ENCODE results near the gene GADL1.

The GADL1 gene

GRCh38 chr3:30704931-30705890 is 189.2 kb downstream of the GADL1 start:
- H3K27ac ChIP-seq, result no peak overlapping the region
- TF ChIP-seq CTCF (conservative IDR thresholded peaks at IDR 0.05), result no peak

- no peak overlapping the region for H3K27ac ChIP-seq
- TF ChIP-seq CTCF (conservative IDR thresholded peaks at IDR 0.05), result no peak
These were observed 191.5 kb downstream of the GADL1 start for GRCh38 chr3:30702828-30703397.

GRCh38 chr3:30702038-30702827 is 192.2 kb downstream of the GADL1 start:
- no peak overlapping the region for H3K27ac ChIP-seq
- TF ChIP-seq CTCF (conservative IDR thresholded peaks at IDR 0.05), result no peak

GRCh38 chr3:30700702-30701321 is 193.6 kb downstream of the GADL1 start:
- no peak overlapping the region for H3K27ac ChIP-seq
- no peak for TF ChIP-seq CTCF (conservative IDR thresholded peaks at IDR 0.05)

GRCh38 chr3:30699927-30700326 is 194.5 kb downstream of the GADL1 start:
- no peak for TF ChIP-seq CTCF (conservative IDR thresholded peaks at IDR 0.05)
- no peak overlapping the region for H3K27ac ChIP-seq

- TF ChIP-seq CTCF (conservative IDR thresholded peaks at IDR 0.05), result no peak
- no peak overlapping the region for H3K27ac ChIP-seq
These were observed 195.9 kb downstream of the GADL1 start for GRCh38 chr3:30698549-30698948.

All from VCaP (cell line).